Muscle of leg (tissue), 11 donors: ENCODE results near the gene TRIM36. TPM values are rescaled to one million over a fixed set of nuclear protein-coding genes. Genes with fewer than 3 reads are reported as not detected.

Source experiments
- DNase-seq: peaks from one replicate; pipeline ENCODE4 v3.0.0; 2013
- H3K27ac ChIP-seq: one replicate; pipeline ENCODE4 v1.5.1; 2013; ENCODE audit warnings: mild to moderate bottlenecking, low read length, control low read depth
- H3K27me3 ChIP-seq: one replicate; pipeline ENCODE4 v1.6.1; 2013; ENCODE audit warnings: low read length; ENCODE audit not compliant: control insufficient read depth, insufficient read depth
- H3K36me3 ChIP-seq: one replicate; pipeline ENCODE4 v1.6.1; 2013; ENCODE audit warnings: low read length; ENCODE audit not compliant: control insufficient read depth, insufficient read depth
- H3K4me1 ChIP-seq: one replicate; pipeline ENCODE4 v1.6.1; 2013; ENCODE audit warnings: low read length; ENCODE audit not compliant: control insufficient read depth, insufficient read depth
- H3K4me3 ChIP-seq: one replicate; pipeline ENCODE4 v1.5.1; 2013; ENCODE audit warnings: low read length, control low read depth
- H3K9me3 ChIP-seq: replicated peaks from 2 replicates; pipeline ENCODE4 v1.6.1; 2013; ENCODE audit warnings: low read depth, low read length; ENCODE audit not compliant: control insufficient read depth
- WGBS: methylation state at CpG from one replicate; pipeline ENCODE4 v1.1.5; 2013; ENCODE audit warnings: missing lambda C conversion rate; ENCODE audit not compliant: insufficient coverage; 5-methylcytosine and 5-hydroxymethylcytosine counted together
- polyA plus RNA-seq, 8 donors: library from polyadenylated mRNA; unstranded; fragments of 120-200 nt; gene quantifications; one replicate each; pipeline versions ENCODE4 v1.2.1 to v1.2.3, GENCODE V29; 2013; ENCODE audit warnings: inconsistent platforms in 1 of 8, low replicate concordance in 1 of 8; ENCODE audit not compliant: insufficient read length in 8 of 8, insufficient read depth in 1 of 8
- total RNA-seq: library from RNA; stranded (reverse); fragments of 120-200 nt; gene quantifications from one replicate; pipeline ENCODE4 v1.2.4, GENCODE V29; 2013

The TRIM36 gene
- total and polyA plus RNA-seq, 9 donors: 1.8 to 3.4 (median 2.7) TPM

DNA sequence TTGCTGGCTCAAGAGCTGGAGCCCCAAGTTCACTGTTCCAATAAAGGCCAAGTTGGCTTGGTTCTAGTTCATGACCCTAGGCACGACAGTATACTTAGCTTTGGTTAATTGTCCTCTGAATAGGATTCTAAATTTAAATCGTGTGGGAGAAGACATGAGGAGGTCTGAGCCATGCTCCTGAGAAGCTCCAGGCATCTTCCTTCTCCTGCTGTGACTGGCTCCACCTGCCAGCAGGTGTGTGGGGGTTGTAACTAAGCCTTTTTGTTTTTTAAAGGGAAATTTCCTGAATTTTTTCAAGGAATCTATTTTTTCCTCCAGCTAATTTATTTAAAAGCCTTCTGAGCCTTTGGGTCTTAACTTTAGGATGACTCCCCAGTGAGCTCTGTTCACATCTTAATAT, 20.2 kb upstream of the TRIM36 start:
- Histone ChIP-seq H3K9me3 (no peaks in the 10 kb centered on the region), H3K4me1 (no peaks in the 10 kb centered on the region), H3K36me3 (no peaks in the 10 kb centered on the region), H3K27ac (no peak overlapping the region), H3K4me3 (no peak overlapping the region), H3K27me3 (peaks cover 3% of the 10 kb centered on the region)
- no peak for DNase-seq
- WGBS: 40% methylated on average over 1 of the region's 2 CpGs

DNA sequence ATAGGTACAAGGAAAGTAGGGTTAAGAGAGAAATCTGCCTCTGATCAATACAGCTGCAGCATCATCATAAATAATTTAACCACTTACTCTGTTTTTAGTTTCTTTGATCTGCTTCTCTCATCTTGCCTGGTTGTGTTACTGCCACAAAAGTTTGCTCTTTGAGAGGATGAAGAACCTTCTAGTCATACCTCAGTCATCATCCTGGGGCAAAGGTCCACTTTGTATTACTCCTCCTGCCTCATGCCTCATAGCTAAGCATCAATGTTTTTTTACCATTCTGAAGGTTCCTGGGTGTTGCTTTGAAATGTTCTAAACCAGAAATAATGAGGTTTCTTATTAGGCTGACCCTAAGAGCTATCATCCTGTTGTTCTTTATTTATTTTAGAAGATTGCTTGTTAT, 17.1 kb upstream of the TRIM36 start:
- no peak for DNase-seq
- no peaks in the 10 kb centered on the region for H3K36me3 ChIP-seq
- peaks cover 12% of the 10 kb centered on the region for H3K27me3 ChIP-seq
- no peak overlapping the region for H3K4me3 ChIP-seq
- no peak overlapping the region for H3K27ac ChIP-seq
- no peaks in the 10 kb centered on the region for H3K4me1 ChIP-seq
- H3K9me3 ChIP-seq: no peaks in the 10 kb centered on the region

DNA sequence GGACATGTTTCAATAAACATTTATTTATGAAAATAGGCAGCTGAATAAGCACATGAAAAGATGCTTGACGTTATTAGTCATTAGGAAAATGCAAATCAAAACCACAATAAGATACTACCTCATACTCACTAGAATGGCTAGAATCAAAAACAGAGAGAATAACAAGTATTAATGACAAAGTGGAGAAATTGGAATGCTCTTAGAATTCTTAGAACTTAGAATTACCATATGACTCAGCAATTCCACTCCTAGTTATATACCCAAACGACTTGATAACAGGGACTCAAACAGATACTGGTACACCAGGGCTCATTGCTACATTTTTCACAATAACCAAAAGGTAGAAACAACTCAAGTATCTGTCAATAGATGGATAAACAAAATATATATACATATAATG, 15.1 kb upstream of the TRIM36 start:
- Histone ChIP-seq H3K9me3 (no peaks in the 10 kb centered on the region), H3K27ac (no peak overlapping the region), H3K27me3 (peaks cover 28% of the 10 kb centered on the region), H3K36me3 (no peaks in the 10 kb centered on the region), H3K4me3 (no peak overlapping the region), H3K4me1 (peaks cover 6% of the 10 kb centered on the region)
- WGBS: no CpG with 5 or more reads among the region's 2 CpGs
- no peak for DNase-seq

- Histone ChIP-seq H3K27me3 (peaks cover 51% of the 10 kb centered on the region), H3K4me3 (no peak overlapping the region), H3K36me3 (no peaks in the 10 kb centered on the region), H3K9me3 (no peaks in the 10 kb centered on the region), H3K4me1 (peaks cover 15% of the 10 kb centered on the region), H3K27ac (no peak overlapping the region)
- DNase-seq: no peak
These were observed 12.0 kb upstream of the TRIM36 start for GRCh38 chr5:115181757-115182156.

DNA sequence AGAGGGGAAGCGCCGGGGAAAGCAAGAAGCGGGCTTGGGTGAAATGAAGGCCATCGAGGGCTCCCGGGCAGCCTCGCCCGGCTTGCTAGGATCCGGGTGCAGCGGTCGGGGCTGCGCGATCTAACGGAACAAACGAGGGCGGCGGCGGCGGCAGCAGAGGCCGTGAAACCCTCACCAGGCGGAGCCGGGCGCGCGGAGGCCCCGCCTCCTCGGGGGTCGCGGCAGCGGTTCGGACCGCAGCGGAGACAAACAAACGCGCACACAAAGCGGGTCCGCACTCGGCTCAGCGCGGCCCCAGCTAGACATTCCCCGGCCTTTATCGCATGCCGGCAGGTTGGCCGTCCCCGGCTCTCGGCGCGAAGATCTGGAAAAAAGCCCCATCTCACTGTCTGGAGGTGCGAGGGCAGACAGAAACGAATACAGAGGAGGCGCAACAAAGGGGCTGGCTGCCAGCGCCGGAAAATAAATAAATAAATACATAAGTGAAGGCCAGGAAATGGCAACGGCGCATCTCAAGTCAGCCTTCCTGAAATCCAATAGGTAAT, 10.5 kb upstream of the TRIM36 start:
- peaks cover 54% of the 10 kb centered on the region for H3K27me3 ChIP-seq
- H3K4me3 ChIP-seq: peak overlapping the region; percentile 51
- no peaks in the 10 kb centered on the region for H3K9me3 ChIP-seq
- no peaks in the 10 kb centered on the region for H3K36me3 ChIP-seq
- DNase-seq: peak; percentile 36
- H3K4me1 ChIP-seq: peaks cover 15% of the 10 kb centered on the region
- under 1% methylated on average over 49 of the region's 54 CpGs for WGBS
- H3K27ac ChIP-seq: no peak overlapping the region

DNA sequence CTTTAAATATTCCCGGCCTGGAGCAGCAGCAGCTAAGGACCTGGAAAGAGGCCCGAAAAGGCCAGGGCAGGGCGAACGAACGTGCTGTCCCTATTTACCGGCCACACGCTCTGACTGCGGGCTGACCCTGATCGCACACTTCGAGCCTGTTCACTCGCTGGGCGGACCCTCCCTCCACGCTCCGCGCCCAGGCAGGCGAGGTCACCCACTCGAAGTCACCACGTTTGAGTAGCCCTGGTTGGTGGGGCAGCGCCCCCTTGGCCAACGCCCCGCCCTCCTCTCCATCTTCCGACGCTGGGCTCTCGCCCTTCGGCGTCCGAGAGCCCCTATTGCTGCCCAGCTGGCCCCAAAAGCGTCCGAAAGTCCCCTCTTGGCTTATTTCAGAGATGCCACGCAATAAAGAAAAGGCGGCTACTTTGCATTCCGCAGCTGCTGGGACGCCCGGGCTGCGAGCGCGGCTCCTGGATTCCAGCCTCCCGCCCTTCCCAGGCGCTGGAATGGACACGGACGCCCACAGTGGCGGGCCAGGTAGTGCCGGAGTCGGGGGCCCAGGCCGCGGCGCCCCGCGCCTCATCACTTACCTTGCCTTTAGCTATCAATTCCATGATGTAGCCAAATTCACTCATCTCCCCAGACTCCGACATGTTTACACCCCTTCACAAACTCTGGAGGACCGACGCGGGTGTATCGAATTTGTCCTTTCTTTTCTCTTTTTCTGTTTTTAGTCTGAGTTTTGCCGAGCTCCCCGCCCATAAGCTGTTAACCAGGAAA, 9.9 kb upstream of the TRIM36 start:
- under 1% methylated on average over 51 of the region's 56 CpGs for WGBS
- Histone ChIP-seq H3K4me1 (peaks cover 15% of the 10 kb centered on the region), H3K27me3 (peaks cover 54% of the 10 kb centered on the region), H3K27ac (no peak overlapping the region), H3K36me3 (no peaks in the 10 kb centered on the region), H3K9me3 (no peaks in the 10 kb centered on the region), H3K4me3 (peak overlapping the region; percentile 51)
- DNase-seq: peak; percentile 26

GRCh38 chr5:115179030-115179393, 9.3 kb upstream of the TRIM36 start:
- peaks cover 52% of the 10 kb centered on the region for H3K27me3 ChIP-seq
- peaks cover 15% of the 10 kb centered on the region for H3K4me1 ChIP-seq
- peak; percentile 20 for DNase-seq
- H3K27ac ChIP-seq: no peak overlapping the region
- H3K4me3 ChIP-seq: no peak overlapping the region
- 23% methylated on average over 30 of the region's 30 CpGs for WGBS
- no peaks in the 10 kb centered on the region for H3K36me3 ChIP-seq
- H3K9me3 ChIP-seq: no peaks in the 10 kb centered on the region

GRCh38 chr5:115170929-115171510, 1.3 kb upstream of the TRIM36 start:
- WGBS: no CpG with 5 or more reads among the region's 16 CpGs
- H3K27me3 ChIP-seq: peaks cover 42% of the 10 kb centered on the region
- peak; percentile 14 for DNase-seq

DNA sequence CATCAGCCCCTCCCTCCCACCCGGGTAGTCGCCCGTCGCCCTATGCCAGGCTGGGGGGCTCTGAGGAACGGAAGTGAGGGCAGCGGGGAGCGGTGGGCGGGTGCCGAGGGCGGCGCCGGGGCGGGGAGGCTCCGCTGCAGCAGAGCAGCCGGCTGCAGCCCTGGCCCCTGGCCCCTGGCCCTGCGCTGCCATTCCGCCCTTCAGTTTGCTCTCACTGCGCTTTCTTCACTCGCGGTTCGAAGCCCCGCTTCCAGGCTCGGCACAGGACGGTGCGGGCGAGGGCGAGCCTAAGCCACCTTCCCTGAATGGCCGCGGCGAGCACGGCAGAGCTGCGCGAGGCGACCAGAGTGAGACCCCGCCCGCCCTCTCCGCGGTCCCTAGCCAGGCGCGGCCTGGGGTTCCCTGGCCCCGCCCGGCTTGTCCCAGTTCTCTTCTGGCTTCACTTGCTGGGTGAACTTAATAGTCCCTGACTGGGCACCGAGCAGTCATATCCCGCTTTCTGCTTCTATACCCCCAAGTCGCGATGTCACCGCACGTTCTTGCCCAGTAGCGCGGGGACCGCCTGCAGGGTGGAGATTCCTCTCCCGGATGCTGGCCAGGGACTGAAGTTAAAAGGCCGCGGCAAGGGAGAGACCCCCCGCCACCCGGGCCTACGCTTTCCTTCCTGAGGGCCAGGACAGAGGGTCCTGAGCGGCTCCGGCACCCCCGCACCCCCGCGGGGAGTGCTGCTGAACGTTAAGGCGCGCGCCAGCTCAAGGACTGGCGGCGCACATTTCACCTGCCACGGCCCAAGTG, 623 bp upstream of the TRIM36 start:
- under 1% methylated on average over 64 of the region's 69 CpGs for WGBS
- no peaks in the 10 kb centered on the region for H3K36me3 ChIP-seq
- no peaks in the 10 kb centered on the region for H3K9me3 ChIP-seq
- DNase-seq: no peak
- peaks cover 13% of the 10 kb centered on the region for H3K4me1 ChIP-seq
- H3K4me3 ChIP-seq: peak overlapping the region; percentile 81
- H3K27me3 ChIP-seq: peaks cover 38% of the 10 kb centered on the region
- no peak overlapping the region for H3K27ac ChIP-seq

More at GRCh38 chr5:115170929-115171510, 1.3 kb upstream of the TRIM36 start:
- Histone ChIP-seq H3K4me3 (peak overlapping the region; percentile 81), H3K4me1 (peaks cover 13% of the 10 kb centered on the region), H3K27ac (no peak overlapping the region), H3K36me3 (no peaks in the 10 kb centered on the region), H3K9me3 (no peaks in the 10 kb centered on the region)

- H3K27ac ChIP-seq: peak overlapping the region; percentile 75
- H3K9me3 ChIP-seq: no peaks in the 10 kb centered on the region
- under 1% methylated on average over 32 of the region's 41 CpGs for WGBS
- H3K27me3 ChIP-seq: peaks cover 38% of the 10 kb centered on the region
- DNase-seq: peak; percentile 24
- peaks cover 13% of the 10 kb centered on the region for H3K4me1 ChIP-seq
- H3K4me3 ChIP-seq: peak overlapping the region; percentile 81
- no peaks in the 10 kb centered on the region for H3K36me3 ChIP-seq
These were observed 750 bp downstream of the TRIM36 start for GRCh38 chr5:115168829-115169486.
